Lower lobe of right lung (tissue), 2 donors: Measurements from ENCODE around the gene DARS2. TPM values are rescaled to one million over a fixed set of nuclear protein-coding genes. Genes with fewer than 3 reads are reported as not detected.
"Not testable (repeated sequence)": the region's sequence is repeated elsewhere in the genome, so short reads cannot be mapped to it uniquely, and the experiment has no call there.

Source experiments
- ATAC-seq, 2 donors: fragments of 200-7000 bp; cut with Tn5 transposase; one replicate each; pipeline ENCODE4 v1.9.1; 2020 to 2022; ENCODE audit warnings: mild to moderate bottlenecking in 2 of 2, moderate library complexity in 2 of 2
- DNase-seq: peaks from one replicate; pipeline ENCODE4 v3.0.0-alpha.2; 2020
- H3K27ac ChIP-seq: fragments of 200-600 bp; one replicate; pipeline ENCODE4 v1.8.0; 2022
- H3K27me3 ChIP-seq: fragments of 200-600 bp; one replicate; pipeline ENCODE4 v1.8.0; 2022; ENCODE audit warnings: low read depth
- H3K36me3 ChIP-seq: fragments of 200-600 bp; one replicate; pipeline ENCODE4 v1.8.0; 2022; ENCODE audit warnings: mild to moderate bottlenecking
- H3K4me1 ChIP-seq: fragments of 200-600 bp; one replicate; pipeline ENCODE4 v1.8.0; 2022
- H3K4me3 ChIP-seq: fragments of 200-600 bp; one replicate; pipeline ENCODE4 v1.8.0; 2022; ENCODE audit warnings: mild to moderate bottlenecking
- H3K9me3 ChIP-seq: fragments of 200-600 bp; one replicate; pipeline ENCODE4 v1.8.0; 2022
- CTCF ChIP-seq: fragments of 200-600 bp; IDR thresholded peaks from one replicate; pipeline ENCODE4 v1.8.0; 2022; ENCODE audit warnings: antibody characterized with exemption, mild to moderate bottlenecking
- intact Hi-C: fragments of 100-400 bp; cut with DNase I; formaldehyde crosslinking; loops from one replicate; pipeline ENCODE4 v1.11.0; 2022
- total RNA-seq: library from RNA; stranded (reverse); fragmentation: NEBNext Ultra II Directional; extraction: Animal tissue kit (Norgen Biotek cat#: 25700); gene quantifications from one replicate; pipeline ENCODE4 v1.2.1, GENCODE V29; 2021
- donor health status: DM: no; HTN: yes; CAD: no; lungs with severe emphysema.

Gene DARS2
- total RNA-seq, 1 donor from 2014 or later: 17.1 TPM

DNA sequence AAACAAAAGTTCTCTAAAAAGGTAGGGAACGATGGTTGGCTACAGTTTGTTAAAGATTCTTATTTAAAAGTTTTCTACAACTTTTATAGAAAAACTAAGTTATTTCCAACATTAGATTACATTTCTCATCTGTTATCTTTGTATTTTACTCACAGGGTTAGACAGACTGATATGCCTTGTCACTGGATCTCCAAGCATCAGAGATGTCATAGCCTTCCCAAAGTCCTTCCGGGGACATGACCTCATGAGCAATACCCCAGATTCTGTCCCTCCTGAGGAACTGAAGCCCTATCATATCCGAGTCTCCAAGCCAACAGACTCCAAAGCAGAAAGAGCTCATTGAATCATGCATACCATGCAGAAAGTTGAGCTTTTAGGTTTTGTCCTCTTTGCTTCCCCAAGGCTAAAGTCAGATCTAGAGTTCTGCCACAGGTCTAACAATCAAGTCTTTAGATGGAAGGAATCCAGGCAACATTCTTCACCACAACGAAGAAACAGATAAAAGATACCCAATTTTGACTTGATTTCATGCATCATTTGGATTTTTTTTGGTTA is 33.0 kb downstream of the DARS2 start:
- DNase-seq (no peak), ATAC-seq (no peak)
- Histone ChIP-seq H3K4me1 (peaks cover 14% of the 10 kb centered on the region), H3K9me3 (no peaks in the 10 kb centered on the region), H3K27me3 (no peaks in the 10 kb centered on the region), H3K27ac (no peak overlapping the region), H3K4me3 (no peak overlapping the region), H3K36me3 (peaks cover 81% of the 10 kb centered on the region)
- no peak for TF ChIP-seq CTCF
- intact Hi-C loops: no loop called here

DNA sequence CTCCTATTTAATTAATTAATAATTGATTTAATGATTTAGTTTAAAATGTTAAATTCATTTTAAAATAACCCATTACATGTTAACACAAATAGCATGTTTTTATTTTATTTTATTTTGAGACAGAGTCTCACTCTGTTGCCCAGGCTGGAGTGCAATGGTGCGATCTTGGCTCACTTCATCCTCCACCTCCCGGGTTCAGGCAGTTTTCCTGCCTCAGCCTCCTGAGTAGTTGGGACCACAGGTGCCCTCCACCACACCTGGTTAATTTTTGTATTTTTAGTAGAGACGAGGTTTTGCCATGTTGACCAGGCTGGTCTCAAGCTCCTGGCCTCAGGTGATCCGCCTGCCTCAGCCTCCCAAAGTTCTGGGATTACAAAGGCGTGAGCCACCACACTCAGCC is 35.1 kb downstream of the DARS2 start:
- H3K9me3 ChIP-seq, H3K27ac ChIP-seq, intact Hi-C loops: not testable (repeated sequence)

GRCh38 chr1:173860065-173860464 is 35.6 kb downstream of the DARS2 start:
- no peak overlapping the region for H3K4me3 ChIP-seq
- no peaks in the 10 kb centered on the region for H3K27me3 ChIP-seq
- H3K9me3 ChIP-seq: no peaks in the 10 kb centered on the region
- TF ChIP-seq CTCF: no peak
- peaks cover 90% of the 10 kb centered on the region for H3K36me3 ChIP-seq
- no peak for DNase-seq
- ATAC-seq: no peak
- H3K4me1 ChIP-seq: peaks cover 4% of the 10 kb centered on the region
- intact Hi-C loops: no loop called here
- H3K27ac ChIP-seq: no peak overlapping the region

More for the DNA sequence above, 35.1 kb downstream of the DARS2 start:
- ATAC-seq, H3K4me3 ChIP-seq, H3K27me3 ChIP-seq, DNase-seq, H3K4me1 ChIP-seq: not testable (repeated sequence)
- H3K36me3 ChIP-seq: peaks cover 87% of the 10 kb centered on the region

DNA sequence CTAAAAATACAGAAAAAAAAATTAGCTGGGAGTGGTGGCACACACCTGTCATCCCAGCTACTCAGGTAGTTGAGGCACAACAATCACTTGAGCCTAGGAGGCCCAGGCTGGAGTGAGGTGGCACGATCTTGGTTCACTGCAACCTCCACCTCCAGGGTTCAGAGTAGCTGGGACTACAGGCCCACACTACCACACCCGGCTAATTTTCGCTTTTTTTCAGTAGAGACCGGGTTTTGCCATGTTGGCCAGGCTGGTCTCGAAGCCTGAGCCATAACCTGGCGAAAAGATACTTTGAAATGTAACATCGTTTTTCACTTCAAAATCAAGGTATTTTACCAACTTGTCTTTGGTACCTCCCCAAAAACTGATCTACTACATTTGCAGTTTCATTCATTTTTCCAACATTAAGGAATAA is 37.3 kb downstream of the DARS2 start:
- H3K9me3 ChIP-seq: no peaks in the 10 kb centered on the region
- H3K36me3 ChIP-seq: peaks cover 90% of the 10 kb centered on the region
- H3K4me1 ChIP-seq: peaks cover 21% of the 10 kb centered on the region
- H3K27ac ChIP-seq: no peak overlapping the region
- no peak for ATAC-seq
- DNase-seq: no peak
- TF ChIP-seq CTCF: no peak
- H3K27me3 ChIP-seq: no peaks in the 10 kb centered on the region
- H3K4me3 ChIP-seq: no peak overlapping the region
- intact Hi-C loops: no loop called here

DNA sequence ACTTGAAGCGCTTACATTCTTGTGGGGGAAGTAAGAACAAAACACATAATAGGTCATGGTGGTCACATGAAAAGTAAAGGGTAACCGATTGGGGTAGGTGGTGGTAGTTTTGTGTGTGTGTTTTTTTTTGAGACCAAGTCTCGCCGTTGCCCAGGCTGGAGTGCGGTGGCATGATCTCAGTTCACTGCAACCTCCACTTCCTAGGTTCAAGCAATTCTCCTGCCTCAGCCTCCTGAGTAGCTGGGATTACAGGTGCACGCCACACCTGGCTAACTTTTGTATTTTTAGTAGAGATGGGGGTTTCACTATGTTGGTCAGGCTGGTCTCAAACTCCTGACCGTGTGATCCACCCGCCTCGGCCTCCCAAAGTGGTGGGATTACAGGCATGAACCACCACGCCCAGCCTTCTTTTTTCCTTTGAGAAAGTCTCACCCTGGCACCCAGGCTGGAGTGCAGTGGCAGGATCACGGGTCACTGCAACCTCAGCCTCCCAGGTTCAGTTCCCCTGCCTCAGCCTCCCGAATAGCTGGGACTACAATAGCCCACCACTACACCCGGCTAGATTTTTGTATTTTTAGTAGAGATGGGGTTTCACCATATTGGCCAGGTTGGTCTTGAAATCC is 37.8 kb downstream of the DARS2 start:
- H3K27me3 ChIP-seq, DNase-seq, H3K27ac ChIP-seq, H3K9me3 ChIP-seq, intact Hi-C loops, H3K4me3 ChIP-seq, ATAC-seq: not testable (repeated sequence)
- Histone ChIP-seq H3K36me3 (peaks cover 86% of the 10 kb centered on the region), H3K4me1 (peaks cover 25% of the 10 kb centered on the region)

GRCh38 chr1:173862769-173863223 is 38.3 kb downstream of the DARS2 start:
- no peak for TF ChIP-seq CTCF
- intact Hi-C loops: no loop called here
- DNase-seq: no peak
- no peak for ATAC-seq
- Histone ChIP-seq H3K27me3 (no peaks in the 10 kb centered on the region), H3K27ac (no peak overlapping the region), H3K4me3 (no peak overlapping the region), H3K9me3 (no peaks in the 10 kb centered on the region), H3K4me1 (peaks cover 25% of the 10 kb centered on the region), H3K36me3 (peaks cover 80% of the 10 kb centered on the region)
